PFSK-1 (cell line): ENCODE data around the gene STAG1.

ENCODE experiments used
- POLR2AphosphoS5 ChIP-seq: IDR thresholded peaks from 2 replicates; pipeline ENCODE4 v1.6.1; 2012; ENCODE audit warnings: low read depth, mild to moderate bottlenecking, control low read depth, low read length, moderate library complexity
- SIN3A ChIP-seq: IDR thresholded peaks from 2 replicates; pipeline ENCODE4 v1.6.1; 2012; ENCODE audit warnings: mild to moderate bottlenecking, low read length, moderate library complexity, borderline replicate concordance; ENCODE audit not compliant: insufficient read depth

GRCh38 chr3:136583823-136584222 is 168.4 kb downstream of the STAG1 start:
- TF ChIP-seq POLR2AphosphoS5: no peak
- TF ChIP-seq SIN3A: no peak
